Esophagus squamous epithelium (tissue), 4 donors: ENCODE results near the gene CFC1B.
"Not testable (repeated sequence)": the region's sequence is repeated elsewhere in the genome, so short reads cannot be mapped to it uniquely, and the experiment has no call there.

Experiments
- POLR2A ChIP-seq, 4 donors: fragments of 450-650 bp; IDR thresholded peaks; one replicate each; pipeline ENCODE4 v1.6.1; 2017; ENCODE audit warnings: antibody characterized with exemption in 4 of 4, mild to moderate bottlenecking in 4 of 4, moderate library complexity in 3 of 4
- TF ChIP-seq, protein P1 (sequence below), 6 experiments: fragments of 450-650 bp in 4 of 6; fragments of 200-600 bp in 2 of 6; sonication (generic) in 2 of 6; IDR thresholded peaks; one replicate each; pipeline ENCODE4 v1.5.1; 2016 to 2019; ENCODE audit warnings: antibody characterized with exemption in 6 of 6, mild to moderate bottlenecking in 4 of 6, moderate library complexity in 4 of 6

- TF ChIP-seq, protein P1, sequence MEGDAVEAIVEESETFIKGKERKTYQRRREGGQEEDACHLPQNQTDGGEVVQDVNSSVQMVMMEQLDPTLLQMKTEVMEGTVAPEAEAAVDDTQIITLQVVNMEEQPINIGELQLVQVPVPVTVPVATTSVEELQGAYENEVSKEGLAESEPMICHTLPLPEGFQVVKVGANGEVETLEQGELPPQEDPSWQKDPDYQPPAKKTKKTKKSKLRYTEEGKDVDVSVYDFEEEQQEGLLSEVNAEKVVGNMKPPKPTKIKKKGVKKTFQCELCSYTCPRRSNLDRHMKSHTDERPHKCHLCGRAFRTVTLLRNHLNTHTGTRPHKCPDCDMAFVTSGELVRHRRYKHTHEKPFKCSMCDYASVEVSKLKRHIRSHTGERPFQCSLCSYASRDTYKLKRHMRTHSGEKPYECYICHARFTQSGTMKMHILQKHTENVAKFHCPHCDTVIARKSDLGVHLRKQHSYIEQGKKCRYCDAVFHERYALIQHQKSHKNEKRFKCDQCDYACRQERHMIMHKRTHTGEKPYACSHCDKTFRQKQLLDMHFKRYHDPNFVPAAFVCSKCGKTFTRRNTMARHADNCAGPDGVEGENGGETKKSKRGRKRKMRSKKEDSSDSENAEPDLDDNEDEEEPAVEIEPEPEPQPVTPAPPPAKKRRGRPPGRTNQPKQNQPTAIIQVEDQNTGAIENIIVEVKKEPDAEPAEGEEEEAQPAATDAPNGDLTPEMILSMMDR (IDR thresholded peaks at IDR 0.05), result not testable (repeated sequence)
- TF ChIP-seq POLR2A (IDR thresholded peaks at IDR 0.05), result not testable (repeated sequence)
These were observed 10.7 kb downstream of the CFC1B start for GRCh38 chr2:130531672-130532071.
